HG03469 (cell line): ENCODE measurements around the gene PARVB.
"Not testable (repeated sequence)": the region's sequence is repeated elsewhere in the genome, so short reads cannot be mapped to it uniquely, and the experiment has no call there.

ENCODE experiments used
- ATAC-seq: cut with Tn5 transposase; IDR thresholded peaks from one replicate; pipeline ENCODE4 v1.9.1; 2021; ENCODE audit warnings: mild to moderate bottlenecking, moderate library complexity, moderate number of reproducible peaks; ENCODE audit not compliant: unreplicated experiment

Gene PARVB

GRCh38 chr22:44051358-44051757 lies 27.3 kb downstream of the PARVB start:
- no peak for ATAC-seq

- ATAC-seq, result no peak
These were observed 27.9 kb downstream of the PARVB start for GRCh38 chr22:44051961-44052360.

- no peak for ATAC-seq
These were observed 31.7 kb downstream of the PARVB start for GRCh38 chr22:44055805-44056204.

- not testable (repeated sequence) for ATAC-seq
These were observed 32.5 kb downstream of the PARVB start for GRCh38 chr22:44056649-44057048.

GRCh38 chr22:44057401-44057987 lies 33.4 kb downstream of the PARVB start:
- no peak for ATAC-seq

- ATAC-seq, result no peak
These were observed 39.6 kb downstream of the PARVB start for GRCh38 chr22:44063462-44064371.

GRCh38 chr22:44067033-44067432 lies 42.9 kb downstream of the PARVB start:
- ATAC-seq, result no peak

- ATAC-seq, result no peak
These were observed 43.8 kb downstream of the PARVB start for GRCh38 chr22:44067901-44068300.

- no peak for ATAC-seq
These were observed 44.5 kb downstream of the PARVB start for GRCh38 chr22:44068422-44069191.

GRCh38 chr22:44070029-44070428 lies 45.9 kb downstream of the PARVB start:
- ATAC-seq, result no peak

GRCh38 chr22:44071781-44072326 lies 47.8 kb downstream of the PARVB start:
- no peak for ATAC-seq

GRCh38 chr22:44074337-44074984 lies 50.4 kb downstream of the PARVB start:
- no peak for ATAC-seq

- ATAC-seq, result no peak
These were observed 50.9 kb downstream of the PARVB start for GRCh38 chr22:44075022-44075421.

- no peak for ATAC-seq
These were observed 51.6 kb downstream of the PARVB start for GRCh38 chr22:44075670-44076069.

- no peak for ATAC-seq
These were observed 52.7 kb downstream of the PARVB start for GRCh38 chr22:44076825-44077224.

- no peak for ATAC-seq
These were observed 57.1 kb downstream of the PARVB start for GRCh38 chr22:44080936-44081861.

GRCh38 chr22:44082801-44083200 lies 58.7 kb downstream of the PARVB start:
- no peak for ATAC-seq

GRCh38 chr22:44084044-44084772 lies 60.1 kb downstream of the PARVB start:
- no peak for ATAC-seq

- no peak for ATAC-seq
These were observed 61.7 kb downstream of the PARVB start for GRCh38 chr22:44085743-44086270.
